Erythroblast (primary cell): ENCODE data around the gene TEX38.

Source experiments
- GATA1 ChIP-seq: IDR thresholded peaks from 2 replicates; pipeline ENCODE4 v1.6.1; 2011; ENCODE audit warnings: low read depth, mild to moderate bottlenecking, control low read depth, low read length, moderate library complexity
- POLR2A ChIP-seq: IDR thresholded peaks from 2 replicates; pipeline ENCODE4 v1.6.1; 2011; ENCODE audit warnings: mild to moderate bottlenecking, low read length

- TF ChIP-seq POLR2A = no peak
- TF ChIP-seq GATA1 = no peak
Observed at GRCh38 chr1:46638921-46639320, 32.7 kb upstream of the TEX38 start.
